CD4-positive, alpha-beta T cell (primary cell): ENCODE data around the gene KLK4. TPM values are rescaled to one million over a fixed set of nuclear protein-coding genes. Genes with fewer than 3 reads are reported as not detected.

Source experiments
- ATAC-seq: fragments of 200-7000 bp; cut with Tn5 transposase; one replicate; pipeline ENCODE4 v1.10.0; 2022; ENCODE audit warnings: mild to moderate bottlenecking; ENCODE audit not compliant: poor library complexity
- CTCF ChIA-PET: fragments of 350-600 bp; sonication (Branson Sonifier 250); formaldehyde crosslinking; loops from one replicate; lab custom pipeline; 2021; ENCODE audit warnings: antibody characterized with exemption, inconsistent platforms; lab: Charles Lee
- POLR2A ChIA-PET: fragments of 350-600 bp; sonication (Branson Sonifier 250); formaldehyde crosslinking; loops from one replicate; lab custom pipeline; 2021; ENCODE audit warnings: antibody characterized with exemption, inconsistent platforms; lab: Charles Lee
- DNase-seq, 14 experiments: peaks; one replicate each; pipeline ENCODE4 v3.0.0-alpha.2; 2013 to 2020; ENCODE audit warnings: mixed read lengths in 2 of 14
- H3K27ac ChIP-seq, 2 donors: one replicate each; pipeline versions ENCODE4 v1.5.1 to v1.7.0; 2013; ENCODE audit warnings: low read length in 2 of 2, low read depth in 1 of 2, mild to moderate bottlenecking in 1 of 2
- H3K27me3 ChIP-seq, 2 experiments: 1 replicate in 1 of 2; 2 replicates in 1 of 2; pipeline versions ENCODE4 v1.6.1 to v1.7.0; 2013; ENCODE audit warnings: low read length in 2 of 2, control low read depth in 1 of 2, mild to moderate bottlenecking in 1 of 2, moderate library complexity in 1 of 2; ENCODE audit not compliant: insufficient read depth in 2 of 2, control insufficient read depth in 1 of 2
- H3K36me3 ChIP-seq: one replicate; pipeline ENCODE4 v1.6.1; 2013; ENCODE audit warnings: low read length, control low read depth; ENCODE audit not compliant: insufficient read depth
- H3K4me1 ChIP-seq: one replicate; pipeline ENCODE4 v1.6.1; 2013; ENCODE audit warnings: low read length, control low read depth; ENCODE audit not compliant: insufficient read depth
- H3K4me3 ChIP-seq: one replicate; pipeline ENCODE4 v1.5.1; 2013; ENCODE audit warnings: mild to moderate bottlenecking, low read length, moderate library complexity
- H3K9me3 ChIP-seq, 2 experiments: 1 replicate in 1 of 2; 2 replicates in 1 of 2; pipeline versions ENCODE4 v1.6.1 to v1.7.0; 2013; ENCODE audit warnings: low read length in 2 of 2, mild to moderate bottlenecking in 2 of 2, control low read depth in 1 of 2, moderate library complexity in 1 of 2; ENCODE audit not compliant: control insufficient read depth in 1 of 2, insufficient read depth in 1 of 2
- H3K27ac Mint-ChIP-seq: one replicate; pipeline ENCODE4 v1.8.0; 2020; ENCODE audit warnings: mixed read lengths
- H3K27me3 Mint-ChIP-seq: one replicate; pipeline ENCODE4 v1.8.0; 2021; ENCODE audit warnings: mixed read lengths
- H3K36me3 Mint-ChIP-seq: one replicate; pipeline ENCODE4 v1.8.0; 2021; ENCODE audit warnings: low read depth, mixed read lengths
- H3K4me1 Mint-ChIP-seq: one replicate; pipeline ENCODE4 v1.8.0; 2021; ENCODE audit warnings: low read depth, mixed read lengths
- H3K4me3 Mint-ChIP-seq: one replicate; pipeline ENCODE4 v1.8.0; 2020; ENCODE audit warnings: mild to moderate bottlenecking, mixed read lengths
- H3K9me3 Mint-ChIP-seq: one replicate; pipeline ENCODE4 v1.8.0; 2020; ENCODE audit warnings: mixed read lengths
- CTCF ChIP-seq: fragments of 200-600 bp; IDR thresholded peaks from one replicate; pipeline ENCODE4 v1.8.0; 2022; ENCODE audit warnings: antibody characterized with exemption, mild to moderate bottlenecking
- intact Hi-C, 2 experiments: fragments of 100-400 bp; cut with DNase I in 1 of 2; cut with micrococcal nuclease in 1 of 2; formaldehyde crosslinking; loops; one replicate each; pipeline versions ENCODE4 v1.15.1 to v1.9.0; 2023 to 2025; cut with DNase I, micrococcal nuclease
- total RNA-seq, 174 experiments: library from RNA in 2 of 174; stranded (reverse) in 2 of 174; gene quantifications; one replicate each; pipeline ENCODE4 v1.2.3 and lab custom pipeline; 2021 to 2026

Gene KLK4
- total RNA-seq, 2 experiments from 2014 or later, result not detected

DNA sequence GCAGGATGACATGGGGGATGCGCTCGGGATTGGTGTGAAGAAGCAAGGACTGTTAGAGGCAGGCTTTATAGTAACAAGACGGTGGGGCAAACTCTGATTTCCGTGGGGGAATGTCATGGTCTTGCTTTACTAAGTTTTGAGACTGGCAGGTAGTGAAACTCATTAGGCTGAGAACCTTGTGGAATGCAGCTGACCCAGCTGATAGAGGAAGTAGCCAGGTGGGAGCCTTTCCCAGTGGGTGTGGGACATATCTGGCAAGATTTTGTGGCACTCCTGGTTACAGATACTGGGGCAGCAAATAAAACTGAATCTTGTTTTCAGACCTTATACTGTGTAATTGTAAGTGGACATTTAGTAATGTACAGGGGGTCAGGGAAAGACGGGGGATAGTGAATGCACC lies 31.0 kb downstream of the KLK4 start:
- no peak for DNase-seq
- TF ChIP-seq CTCF, result no peak
- no peaks in the 10 kb centered on the region for H3K9me3 Mint-ChIP-seq
- ATAC-seq, result no peak
- Histone ChIP-seq H3K27ac (no peak overlapping the region), H3K36me3 (no peaks in the 10 kb centered on the region), H3K27me3 (peaks cover 10 to 18% of the 10 kb centered on the region in 2 experiments), H3K9me3 (no peaks in the 10 kb centered on the region), H3K4me1 (no peaks in the 10 kb centered on the region), H3K4me3 (no peak overlapping the region)
- no peak overlapping the region for H3K27ac Mint-ChIP-seq
- no peaks in the 10 kb centered on the region for H3K4me1 Mint-ChIP-seq
- intact Hi-C loops, result no loop called here
- no peak overlapping the region for H3K4me3 Mint-ChIP-seq
- ChIA-PET CTCF (no interaction called here), POLR2A (no interaction called here)
- H3K36me3 Mint-ChIP-seq, result no peaks in the 10 kb centered on the region
- peaks cover 63% of the 10 kb centered on the region for H3K27me3 Mint-ChIP-seq

GRCh38 chr19:50878851-50879250 lies 32.3 kb downstream of the KLK4 start:
- H3K4me1 Mint-ChIP-seq, result no peaks in the 10 kb centered on the region

DNA sequence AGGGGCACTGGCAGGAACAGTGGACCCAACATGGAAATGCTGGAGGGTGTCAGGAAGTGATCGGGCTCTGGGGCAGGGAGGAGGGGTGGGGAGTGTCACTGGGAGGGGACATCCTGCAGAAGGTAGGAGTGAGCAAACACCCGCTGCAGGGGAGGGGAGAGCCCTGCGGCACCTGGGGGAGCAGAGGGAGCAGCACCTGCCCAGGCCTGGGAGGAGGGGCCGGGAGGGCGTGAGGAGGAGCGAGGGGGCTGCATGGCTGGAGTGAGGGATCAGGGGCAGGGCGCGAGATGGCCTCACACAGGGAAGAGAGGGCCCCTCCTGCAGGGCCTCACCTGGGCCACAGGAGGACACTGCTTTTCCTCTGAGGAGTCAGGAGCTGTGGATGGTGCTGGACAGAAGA lies 33.9 kb downstream of the KLK4 start:
- no peak for TF ChIP-seq CTCF
- no peaks in the 10 kb centered on the region for H3K36me3 Mint-ChIP-seq
- no peak overlapping the region for H3K27ac Mint-ChIP-seq
- ChIA-PET POLR2A (no interaction called here), CTCF (no interaction called here)
- H3K4me1 Mint-ChIP-seq, result no peaks in the 10 kb centered on the region
- ATAC-seq (no peak), DNase-seq (no peak)
- no peaks in the 10 kb centered on the region for H3K4me1 ChIP-seq
- H3K4me3 ChIP-seq, result no peak overlapping the region
- no peaks in the 10 kb centered on the region for H3K9me3 ChIP-seq
- intact Hi-C loops, result no loop called here
- H3K27ac ChIP-seq, result no peak overlapping the region
- no peaks in the 10 kb centered on the region for H3K36me3 ChIP-seq
- H3K27me3 Mint-ChIP-seq, result peaks cover 47% of the 10 kb centered on the region
- H3K27me3 ChIP-seq, result peaks cover 11 to 43% of the 10 kb centered on the region in 2 experiments
- no peaks in the 10 kb centered on the region for H3K9me3 Mint-ChIP-seq
- no peak overlapping the region for H3K4me3 Mint-ChIP-seq

More at GRCh38 chr19:50878851-50879250, 32.3 kb downstream of the KLK4 start:
- Histone ChIP-seq H3K4me1 (no peaks in the 10 kb centered on the region), H3K27me3 (peaks cover 11 to 28% of the 10 kb centered on the region in 2 experiments), H3K4me3 (no peak overlapping the region), H3K27ac (no peak overlapping the region), H3K9me3 (no peaks in the 10 kb centered on the region), H3K36me3 (no peaks in the 10 kb centered on the region)
- intact Hi-C loops, result no loop called here
- H3K27ac Mint-ChIP-seq, result no peak overlapping the region
- H3K4me3 Mint-ChIP-seq, result no peak overlapping the region
- no peaks in the 10 kb centered on the region for H3K36me3 Mint-ChIP-seq
- POLR2A ChIA-PET, result no interaction called here
- DNase-seq, result no peak
- no peaks in the 10 kb centered on the region for H3K9me3 Mint-ChIP-seq
- TF ChIP-seq CTCF, result no peak
- ATAC-seq, result no peak
- CTCF ChIA-PET, result no interaction called here
- H3K27me3 Mint-ChIP-seq, result peaks cover 56% of the 10 kb centered on the region
